Esophagus mucosa (tissue), 1 donor: ENCODE results near the gene C1orf115. TPM values are rescaled to one million over a fixed set of nuclear protein-coding genes. Genes with fewer than 3 reads are reported as not detected.
"Not testable (repeated sequence)": the region's sequence is repeated elsewhere in the genome, so short reads cannot be mapped to it uniquely, and the experiment has no call there.

Source experiments
- ATAC-seq: fragments of 200-7000 bp; cut with Tn5 transposase; one replicate; pipeline ENCODE4 v1.9.1; 2020
- total RNA-seq: library from RNA; stranded (reverse); gene quantifications from one replicate; pipeline ENCODE4 v1.2.4, GENCODE V29; 2023
- donor health status: DM: yes; HTN: yes; CAD: no.

The C1orf115 gene, protein sequence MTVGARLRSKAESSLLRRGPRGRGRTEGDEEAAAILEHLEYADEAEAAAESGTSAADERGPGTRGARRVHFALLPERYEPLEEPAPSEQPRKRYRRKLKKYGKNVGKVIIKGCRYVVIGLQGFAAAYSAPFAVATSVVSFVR
- total RNA-seq, result 2.5 TPM

DNA sequence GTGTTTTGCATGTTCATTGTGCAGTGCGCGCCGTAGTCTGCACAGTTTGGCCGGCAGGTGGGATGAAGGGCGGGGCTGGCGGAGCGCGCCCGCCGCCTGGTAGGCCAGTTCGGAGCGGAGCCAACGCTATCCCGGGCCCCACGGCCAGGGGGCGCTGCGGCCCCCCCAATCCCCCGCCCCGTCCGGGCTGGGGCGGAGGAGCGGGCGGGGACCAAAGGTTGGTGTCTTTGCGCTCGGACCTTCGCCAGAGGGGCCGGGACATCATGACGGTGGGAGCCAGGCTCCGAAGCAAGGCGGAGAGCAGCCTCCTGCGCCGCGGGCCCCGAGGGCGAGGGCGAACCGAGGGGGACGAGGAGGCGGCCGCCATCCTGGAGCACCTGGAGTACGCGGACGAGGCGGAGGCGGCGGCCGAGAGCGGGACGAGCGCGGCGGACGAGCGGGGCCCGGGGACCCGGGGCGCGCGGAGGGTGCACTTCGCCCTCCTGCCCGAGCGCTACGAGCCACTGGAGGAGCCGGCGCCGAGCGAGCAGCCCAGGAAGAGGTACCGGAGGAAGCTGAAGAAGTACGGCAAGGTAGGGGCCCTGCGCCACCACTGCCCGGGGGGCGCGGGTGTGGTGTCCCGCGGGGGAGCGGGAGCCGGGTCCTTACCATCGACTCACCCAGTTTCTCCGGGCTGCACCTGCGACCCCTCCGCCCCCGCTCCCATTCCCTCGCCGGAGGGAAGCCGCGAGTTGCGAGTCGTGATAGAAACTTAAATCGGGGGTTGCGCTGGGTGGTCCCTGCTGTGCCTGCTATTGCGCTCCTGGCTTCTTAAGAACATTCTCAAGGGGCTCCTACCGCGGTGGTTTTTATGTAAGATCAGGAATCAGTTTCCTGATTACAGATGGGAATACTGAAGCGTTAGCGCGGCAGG lies at the start of gene C1orf115:
C1orf115 (plus strand) TSS at position 224 of the 913 bp plus-strand sequence; CDS start at position 264, 40 bp downstream.
- peak; percentile 97 for ATAC-seq

DNA sequence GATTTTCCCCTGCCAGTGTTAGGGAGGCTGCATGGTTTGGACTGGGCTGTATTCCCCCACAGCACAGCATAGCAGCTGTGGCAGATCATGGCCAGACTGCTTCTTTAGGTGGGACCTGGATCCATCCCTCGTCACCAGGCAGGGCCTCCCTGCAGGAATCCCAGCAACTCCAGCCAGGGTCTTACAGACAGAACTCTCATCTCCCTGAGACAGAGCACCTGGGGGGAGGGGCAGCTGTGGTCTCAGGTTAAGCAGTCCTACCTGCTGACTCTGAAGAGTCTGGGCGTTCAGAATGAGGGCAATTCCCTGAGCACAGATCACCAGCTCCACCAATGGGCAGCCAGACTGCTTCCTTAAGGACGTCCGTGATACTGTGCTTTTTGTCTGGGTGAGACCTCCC lies 47.9 kb upstream of the C1orf115 start:
- ATAC-seq, result no peak

DNA sequence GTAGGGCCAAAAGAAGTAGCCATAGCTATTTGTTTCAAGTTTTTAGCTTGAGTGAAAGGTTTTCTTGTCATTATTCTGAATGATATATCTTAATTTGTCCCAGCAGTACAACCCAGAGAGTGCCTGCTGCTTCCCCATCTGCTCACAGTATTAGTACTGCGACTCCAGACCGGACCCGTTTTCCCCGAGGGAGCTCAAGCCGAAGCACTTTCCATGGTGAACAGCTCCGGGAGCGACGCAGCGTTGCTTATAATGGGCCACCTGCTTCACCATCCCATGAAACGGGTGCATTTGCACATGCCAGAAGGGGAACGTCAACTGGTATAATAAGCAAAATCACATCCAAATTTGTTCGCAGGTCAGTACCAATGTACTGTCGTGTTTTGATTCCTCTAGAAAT lies 37.2 kb upstream of the C1orf115 start:
- ATAC-seq, result no peak

DNA sequence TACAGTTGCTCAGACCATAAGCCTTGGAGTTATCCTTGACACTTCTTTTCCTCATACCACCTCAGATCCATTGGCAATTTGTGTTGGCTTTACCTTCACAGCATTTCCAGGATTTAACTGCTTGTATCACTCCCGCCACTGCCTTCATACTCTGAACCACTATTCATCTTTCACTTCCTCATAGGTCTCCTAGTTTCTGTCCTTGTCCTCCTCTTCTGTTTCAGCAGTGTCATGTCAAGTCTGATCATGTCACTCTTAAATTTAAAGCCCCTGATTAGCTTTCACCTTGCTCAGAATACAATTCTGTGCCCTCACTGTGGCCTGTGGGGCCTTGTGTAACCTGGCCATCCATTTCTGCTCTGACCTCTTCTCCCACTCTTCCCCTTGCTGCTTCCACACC lies 34.7 kb upstream of the C1orf115 start:
- ATAC-seq, result no peak

DNA sequence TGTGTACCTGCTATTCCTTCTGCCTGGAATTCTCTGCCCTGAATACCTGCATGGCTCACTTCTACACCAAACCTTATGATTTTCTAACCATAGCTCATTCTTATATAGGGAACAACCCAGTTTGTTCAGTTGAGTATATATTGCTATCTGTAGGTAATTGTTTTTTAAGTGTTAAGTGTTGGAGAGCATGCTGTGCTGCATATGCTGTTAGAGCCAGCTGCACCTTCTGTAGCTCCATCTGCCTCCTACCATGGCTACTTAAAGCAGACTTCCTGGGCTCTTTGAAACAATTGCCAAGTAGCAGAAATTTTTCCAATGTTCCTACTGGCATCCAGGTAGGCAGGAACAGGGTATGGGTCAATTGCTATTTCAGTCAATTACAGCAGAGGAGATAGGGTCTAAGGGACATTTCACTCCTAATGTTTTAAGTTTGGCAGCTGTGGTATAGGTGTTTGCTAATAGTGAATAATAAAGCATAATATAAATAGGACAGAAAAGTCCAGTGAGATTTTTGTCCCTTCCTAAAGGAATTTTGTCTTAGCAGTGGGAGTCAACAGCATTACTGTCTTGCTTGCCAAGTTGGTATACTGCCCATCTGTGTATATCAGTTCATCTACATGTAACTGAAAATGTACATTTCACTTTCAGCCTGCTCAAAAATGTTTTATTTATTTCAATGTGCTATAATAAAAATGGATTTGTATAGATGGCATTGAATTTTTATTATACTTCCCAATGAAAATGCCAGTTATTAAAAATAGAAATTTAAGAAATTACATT lies 34.0 kb upstream of the C1orf115 start:
- ATAC-seq, result no peak

DNA sequence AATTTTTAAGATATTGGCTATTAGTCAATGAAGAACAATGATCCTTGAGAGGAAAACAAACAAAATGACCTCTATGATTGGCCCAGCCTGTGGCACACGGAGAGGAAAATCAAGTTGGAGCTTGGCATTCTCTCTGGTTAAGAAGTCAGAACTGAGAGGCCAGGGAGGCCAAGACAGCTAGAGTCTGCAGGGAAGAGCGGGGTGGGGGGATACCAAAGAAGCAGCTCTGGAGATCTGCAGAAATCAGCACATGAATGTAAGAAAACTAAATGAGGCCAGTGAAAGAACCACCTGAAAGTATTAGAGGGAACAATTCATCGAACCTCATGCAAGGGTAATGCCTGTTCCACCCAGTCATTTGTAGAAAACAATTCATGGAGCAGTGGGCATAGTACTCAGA lies 23.8 kb upstream of the C1orf115 start:
- ATAC-seq, result no peak

DNA sequence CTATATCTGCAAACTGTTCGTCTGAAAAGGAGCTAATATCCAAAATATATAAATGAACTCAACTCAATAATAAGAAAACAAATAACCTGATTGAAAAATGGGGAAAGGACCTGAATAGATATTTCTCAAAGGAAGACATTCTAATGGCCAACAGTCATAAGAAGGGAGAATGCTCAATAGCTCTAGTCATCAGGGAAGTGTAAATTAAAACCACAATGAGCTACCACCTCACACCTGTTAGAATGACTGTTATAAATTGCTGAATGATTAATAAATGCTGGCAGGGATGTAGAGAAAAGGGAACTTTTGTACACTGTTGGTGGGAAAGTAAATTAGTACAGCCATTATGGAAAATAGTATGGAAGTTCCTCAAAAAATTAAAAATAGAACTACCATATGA lies 21.2 kb upstream of the C1orf115 start:
- ATAC-seq, result no peak

DNA sequence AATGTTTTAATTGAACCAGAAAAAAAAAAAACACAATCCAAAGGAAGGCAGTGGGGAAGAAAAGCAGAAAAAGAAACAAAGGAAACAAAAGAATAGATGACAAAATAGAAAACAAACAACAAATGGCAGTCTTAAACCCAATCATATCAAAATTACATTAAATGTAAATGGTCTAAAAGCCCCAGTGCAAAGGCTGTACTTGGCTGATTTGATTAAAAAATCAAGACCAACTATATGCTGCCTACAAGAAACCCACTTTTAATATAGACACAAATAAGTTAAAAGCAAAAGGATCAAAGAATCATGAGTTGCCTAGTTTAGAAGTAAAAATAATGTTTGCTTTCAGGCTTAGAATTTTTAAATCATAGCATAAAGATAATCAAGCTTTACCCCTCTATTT lies 19.8 kb upstream of the C1orf115 start:
- no peak for ATAC-seq

DNA sequence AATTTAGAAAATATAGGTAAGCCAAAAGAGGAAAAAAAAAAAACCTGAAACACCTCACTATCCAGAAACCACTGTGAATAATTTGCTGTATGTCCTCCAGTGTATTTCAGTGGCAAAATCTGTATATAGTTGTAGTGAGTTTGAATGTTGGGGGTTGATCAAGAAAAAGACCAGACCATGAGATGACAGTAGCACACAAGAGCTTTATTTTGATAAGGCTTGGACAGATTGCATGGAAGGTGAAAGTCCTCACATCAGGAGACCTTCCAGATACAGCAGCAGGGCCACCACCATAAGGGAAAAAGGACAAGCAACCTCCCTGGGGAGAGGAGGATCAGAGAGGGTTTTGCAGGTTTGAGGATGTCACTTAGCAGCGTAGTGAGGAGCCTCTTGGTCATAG lies 16.2 kb upstream of the C1orf115 start:
- ATAC-seq, result no peak

DNA sequence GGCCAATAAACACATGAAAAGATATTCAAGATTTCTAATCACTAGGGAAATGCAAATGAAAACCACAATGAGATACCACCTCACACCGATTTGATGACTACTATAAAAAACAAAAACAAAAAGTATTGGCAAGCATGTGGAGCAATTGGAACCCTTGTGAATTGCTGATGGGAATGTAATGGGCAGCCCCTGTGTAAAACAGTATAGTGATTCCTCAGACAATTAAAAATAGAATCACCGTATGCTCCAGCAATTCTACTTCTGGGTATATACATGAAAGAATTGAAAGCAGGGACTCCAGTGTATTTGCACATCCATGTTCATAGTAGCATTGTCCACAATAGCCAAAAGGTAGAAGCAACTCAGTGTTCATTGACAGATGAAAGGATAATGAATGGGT lies 12.9 kb upstream of the C1orf115 start:
- no peak for ATAC-seq

DNA sequence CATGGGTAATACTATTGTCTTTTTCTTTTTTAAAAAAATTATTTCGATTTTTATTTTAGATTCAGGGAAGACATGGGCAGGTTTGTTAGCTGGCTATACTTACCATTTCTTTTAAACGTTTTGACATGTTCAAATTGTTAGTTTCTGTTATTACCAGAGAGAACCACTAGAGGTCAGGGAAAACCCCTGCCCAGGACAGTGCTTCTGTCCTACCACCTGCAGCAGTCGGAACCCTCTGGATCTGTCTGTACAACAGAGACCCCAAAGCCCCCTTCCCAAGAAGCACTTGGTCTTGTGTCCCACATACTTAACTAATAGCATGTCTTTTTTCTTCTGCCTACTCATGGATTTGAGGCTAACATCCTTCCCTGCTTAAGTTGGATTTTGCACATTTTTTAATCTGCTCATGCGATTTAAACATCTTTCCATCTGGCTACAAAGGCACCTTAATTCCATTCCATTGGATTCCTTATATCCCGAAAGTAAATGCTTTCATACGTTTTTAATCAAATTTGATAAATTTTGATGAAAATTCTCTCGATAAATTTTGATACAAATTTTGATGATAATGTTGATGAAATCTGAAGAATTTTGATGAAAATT lies 10.0 kb upstream of the C1orf115 start:
- peak; percentile 53 for ATAC-seq

DNA sequence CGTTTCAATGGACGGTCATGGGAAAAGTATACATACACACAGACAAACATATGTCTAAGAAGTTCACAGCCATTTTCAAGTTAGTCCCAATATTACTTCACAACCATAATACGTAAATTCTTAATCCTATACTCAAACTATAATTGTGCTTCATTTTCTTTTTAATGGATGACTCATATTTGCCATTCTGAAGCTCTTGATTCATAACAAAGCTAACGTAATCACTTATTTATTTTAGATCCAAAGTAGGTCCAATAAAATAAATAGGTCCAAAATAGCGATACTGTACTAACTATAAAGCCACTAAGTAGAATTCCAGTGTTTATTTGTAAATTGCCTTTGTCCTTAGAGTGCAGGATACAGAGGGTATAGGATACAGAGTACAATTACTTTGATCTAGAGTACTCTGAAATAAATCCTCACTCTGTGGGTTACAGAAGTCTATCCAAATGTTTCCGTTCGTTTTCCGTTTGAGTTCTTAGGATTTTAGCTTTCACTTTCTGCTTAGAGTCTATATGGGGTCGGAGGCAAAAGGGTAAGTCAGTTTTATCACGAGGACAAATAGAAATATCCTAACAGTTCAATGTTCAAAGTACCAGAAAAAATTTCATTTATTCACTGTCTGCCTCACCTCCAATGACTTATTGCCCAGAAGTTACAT lies 8.8 kb upstream of the C1orf115 start:
- no peak for ATAC-seq

DNA sequence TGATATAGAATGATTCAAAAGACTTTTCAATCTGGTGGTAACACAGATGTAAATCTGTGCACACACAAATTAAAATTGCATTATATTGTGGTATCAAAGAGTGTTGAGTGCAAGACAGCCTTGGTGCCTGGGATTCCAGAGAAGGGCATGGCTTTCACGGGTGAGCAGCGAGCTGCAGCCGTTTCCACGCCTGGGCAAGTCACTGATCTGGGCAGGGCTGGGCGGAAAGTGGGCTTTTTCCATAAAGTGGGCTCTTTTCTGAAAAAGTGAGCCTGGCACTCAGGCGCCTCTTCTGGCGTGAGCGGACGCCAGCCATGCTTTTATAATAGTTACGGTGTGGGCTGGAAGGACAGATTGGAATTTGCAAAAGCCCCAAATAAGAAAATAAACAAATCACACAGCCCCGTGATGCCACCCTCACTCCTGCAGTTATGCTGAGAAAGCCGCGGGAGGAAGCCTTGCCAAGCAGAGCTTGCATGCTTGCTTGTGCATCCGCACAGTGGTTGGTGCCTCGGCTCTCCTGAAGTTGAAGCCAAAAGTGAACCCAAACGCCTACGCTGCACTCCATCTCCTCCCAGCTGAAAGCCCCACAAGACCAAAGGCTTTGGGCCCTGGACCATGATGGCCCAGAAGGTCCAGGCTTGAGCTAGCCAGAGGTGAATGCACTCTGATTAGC lies 7.1 kb upstream of the C1orf115 start:
- no peak for ATAC-seq

DNA sequence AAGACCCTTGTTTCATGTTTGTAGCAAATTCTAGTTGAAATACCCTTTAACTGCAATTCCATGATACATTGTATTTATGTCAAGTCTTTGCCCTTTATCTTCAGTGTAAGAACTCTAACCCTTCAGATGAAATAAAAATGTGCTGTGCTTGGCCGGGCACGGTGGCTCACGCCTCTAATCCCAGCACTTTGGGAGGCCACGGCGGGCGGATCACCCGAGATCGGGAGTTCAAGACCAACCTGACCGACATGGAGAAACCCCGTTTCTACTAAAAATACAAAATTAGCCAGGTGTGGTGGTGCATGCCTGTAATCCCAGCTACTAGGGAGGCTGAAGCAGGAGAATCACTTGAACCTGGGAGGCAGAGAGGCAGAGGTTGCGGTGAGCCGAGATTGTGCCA lies 6.4 kb upstream of the C1orf115 start:
- ATAC-seq, result not testable (repeated sequence)

DNA sequence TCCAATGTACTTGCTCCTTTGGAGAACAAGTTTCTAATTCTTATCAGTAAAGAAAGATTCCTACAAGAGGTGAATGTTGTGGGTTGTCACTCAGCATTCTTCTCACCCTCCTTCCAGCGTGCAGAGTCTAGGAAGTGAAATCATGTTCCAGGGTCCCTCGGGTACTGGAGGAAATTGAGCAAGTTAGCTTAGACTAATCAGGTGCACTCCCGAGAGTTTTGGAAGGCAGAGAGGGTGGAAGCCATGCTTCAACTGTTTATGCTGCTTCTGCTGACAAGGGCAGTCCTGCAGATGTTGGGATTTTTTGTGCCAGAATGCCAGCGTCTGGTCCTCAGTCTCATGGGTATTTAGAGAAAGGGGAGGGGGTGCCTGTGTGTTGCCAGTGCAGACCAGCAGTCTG lies 5.3 kb upstream of the C1orf115 start:
- no peak for ATAC-seq

DNA sequence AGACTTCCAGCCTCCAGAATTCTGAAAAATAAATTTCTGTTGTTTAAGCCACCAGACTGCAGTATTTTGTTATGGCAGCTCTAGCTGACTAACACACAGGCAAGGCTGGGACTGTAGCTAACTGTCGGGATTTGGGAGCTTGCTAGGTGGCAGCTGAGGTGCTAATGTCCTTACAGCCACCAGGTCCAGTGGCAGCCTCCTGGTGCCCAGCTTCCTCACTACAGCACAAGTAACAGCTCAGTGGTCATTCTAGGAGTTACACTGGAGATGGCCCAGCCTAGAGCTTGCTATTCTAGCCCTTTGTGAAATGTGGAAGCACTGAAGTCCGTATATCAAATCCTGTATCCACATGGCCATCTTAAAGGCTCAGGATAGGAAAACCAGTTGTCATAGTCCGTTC lies 4.3 kb upstream of the C1orf115 start:
- no peak for ATAC-seq

DNA sequence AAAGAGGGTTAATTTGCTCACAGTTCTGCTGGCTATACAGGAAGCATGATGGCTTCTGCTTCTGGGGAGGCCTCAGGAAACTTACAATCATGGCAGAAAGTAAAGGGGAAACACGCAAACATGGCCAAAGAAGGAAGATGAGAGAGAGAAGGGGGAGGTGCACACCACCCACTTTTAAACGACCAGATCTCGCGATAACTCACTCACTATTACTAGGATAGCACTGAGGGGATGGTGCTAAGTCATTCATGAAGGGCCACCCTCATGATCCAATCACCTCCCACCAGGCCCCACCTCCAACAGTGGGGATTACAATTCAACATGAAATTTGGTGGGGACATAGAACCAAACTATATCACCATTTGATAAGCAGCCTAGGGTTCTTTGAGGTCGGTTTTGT lies 2.4 kb upstream of the C1orf115 start:
- ATAC-seq, result no peak

DNA sequence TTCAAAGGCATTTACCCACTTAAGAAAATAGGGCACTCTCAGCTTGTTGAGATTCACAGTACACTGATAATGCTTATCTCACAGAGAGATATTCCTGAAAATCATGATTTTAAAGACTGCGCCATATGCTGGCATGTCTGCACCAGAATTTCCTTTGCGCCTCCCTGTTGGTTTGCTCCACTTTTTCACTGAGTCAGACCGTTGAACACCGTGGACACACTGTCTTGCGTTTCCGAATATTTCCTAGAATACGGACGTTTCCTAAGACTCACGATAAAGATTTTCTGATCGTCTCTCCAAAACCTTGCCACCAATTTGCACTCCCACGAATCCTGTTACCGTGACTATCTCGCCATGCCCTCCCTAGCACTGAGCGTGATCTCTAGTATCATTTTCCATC lies 497 bp upstream of the C1orf115 start:
- ATAC-seq, result no peak

DNA sequence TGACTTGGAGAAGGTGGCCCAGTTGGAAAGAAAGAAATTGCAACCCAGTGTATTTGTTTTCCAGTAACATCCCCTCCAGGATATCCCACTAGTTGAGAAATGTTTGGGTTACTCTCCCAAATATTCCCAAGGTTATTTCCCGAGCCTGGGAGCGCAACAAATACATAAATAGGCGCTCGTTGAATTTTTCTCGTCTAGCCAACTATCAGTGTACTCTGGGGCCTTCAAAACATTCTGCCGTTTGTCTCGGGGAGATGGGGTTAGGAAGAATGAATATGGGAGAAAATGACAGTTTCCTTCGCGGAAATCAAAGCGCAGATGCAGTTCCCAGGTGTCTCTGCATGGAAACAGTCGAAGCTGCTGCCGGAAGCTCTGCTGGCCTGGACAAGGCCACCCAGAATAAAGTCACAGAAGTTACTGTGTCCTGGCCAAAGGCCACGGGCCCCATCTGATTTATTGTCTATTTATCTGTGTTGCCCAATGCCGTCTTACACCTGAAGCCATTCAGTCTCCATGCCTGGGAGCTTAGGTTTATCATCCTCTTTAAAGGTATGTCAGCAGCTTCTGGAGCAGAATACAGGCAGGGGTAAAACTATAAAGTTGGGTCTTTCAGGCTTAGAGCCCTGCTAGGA lies 1.0 kb downstream of the C1orf115 start:
- ATAC-seq, result no peak

DNA sequence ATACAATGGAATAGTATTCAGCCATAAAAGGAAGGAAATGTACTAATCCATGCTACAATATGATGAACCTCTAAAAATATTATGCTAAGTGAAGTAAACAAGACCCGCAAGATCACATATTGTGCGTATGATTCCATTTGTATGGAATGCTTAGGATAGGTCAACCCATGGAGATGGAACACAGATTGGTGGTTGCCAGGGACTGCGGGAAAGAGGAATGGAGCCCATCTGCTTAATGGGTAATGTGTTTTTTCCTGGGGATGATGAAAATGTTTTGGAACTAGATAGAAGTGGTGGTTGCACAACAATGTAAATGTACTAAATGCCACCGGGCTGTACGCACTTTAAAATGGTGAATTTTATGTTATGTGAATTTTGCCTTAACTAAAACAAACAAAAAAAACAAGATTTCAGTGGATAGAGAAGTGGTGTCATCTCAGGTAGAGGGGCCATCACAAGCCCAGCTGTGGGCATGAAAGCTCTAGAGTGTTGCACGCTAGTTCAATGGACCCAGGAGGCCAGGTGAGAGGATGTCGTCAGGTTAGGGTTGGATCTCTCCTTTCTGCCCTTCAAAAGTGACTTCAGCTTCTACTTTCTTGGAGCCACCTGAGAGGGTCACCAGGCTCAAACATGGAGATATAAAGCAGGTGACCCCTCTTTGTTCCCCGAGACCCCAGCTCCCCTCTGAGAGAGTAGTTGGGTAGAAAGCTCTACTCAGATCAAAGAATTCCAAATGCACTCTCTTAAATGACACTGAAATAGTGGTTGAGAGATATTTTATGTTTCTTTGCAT lies 2.5 kb downstream of the C1orf115 start:
- ATAC-seq, result no peak
